Stimulated activated memory B cell treated with anti-CD40 and anti-IgM and Interleukin-4, amounts not matched to agents 10 μg/mL and 1 μg/mL and 100 μg/mL, for 72 hours (primary cell): Measurements from ENCODE around the gene E2F4.

Source experiments
- ATAC-seq: fragments of 150-1000 bp; cut with Tn5 transposase; 2 replicates; pipeline ENCODE4 v1.10.0; 2021
- H3K27ac Mint-ChIP-seq: one replicate; pipeline ENCODE4 v1.8.0; 2022; ENCODE audit warnings: mild to moderate bottlenecking, mixed read lengths
- H3K27me3 Mint-ChIP-seq: one replicate; pipeline ENCODE4 v1.8.0; 2022; ENCODE audit warnings: mixed read lengths
- H3K36me3 Mint-ChIP-seq: one replicate; pipeline ENCODE4 v1.8.0; 2022; ENCODE audit warnings: mixed read lengths
- H3K4me1 Mint-ChIP-seq: one replicate; pipeline ENCODE4 v1.8.0; 2022; ENCODE audit warnings: mixed read lengths
- H3K4me3 Mint-ChIP-seq: one replicate; pipeline ENCODE4 v1.8.0; 2022; ENCODE audit warnings: mild to moderate bottlenecking, moderate library complexity, mixed read lengths
- H3K9me3 Mint-ChIP-seq: one replicate; pipeline ENCODE4 v1.8.0; 2022; ENCODE audit warnings: mixed read lengths

E2F4 gene

GRCh38 chr16:67165121-67166078 is 26.6 kb upstream of the E2F4 start:
- Mint-ChIP-seq H3K36me3 (no peaks in the 10 kb centered on the region), H3K4me1 (peaks cover 54% of the 10 kb centered on the region), H3K4me3 (no peak overlapping the region), H3K27ac (no peak overlapping the region), H3K27me3 (peaks cover 90% of the 10 kb centered on the region), H3K9me3 (no peaks in the 10 kb centered on the region)
- no peak for ATAC-seq

- no peak overlapping the region for H3K27ac Mint-ChIP-seq
- no peaks in the 10 kb centered on the region for H3K9me3 Mint-ChIP-seq
- ATAC-seq: no peak
- H3K36me3 Mint-ChIP-seq: no peaks in the 10 kb centered on the region
- peaks cover 46% of the 10 kb centered on the region for H3K4me1 Mint-ChIP-seq
- H3K27me3 Mint-ChIP-seq: peaks cover 91% of the 10 kb centered on the region
- H3K4me3 Mint-ChIP-seq: no peak overlapping the region
Observed at GRCh38 chr16:67166110-67166547, 25.8 kb upstream of the E2F4 start.

- no peak overlapping the region for H3K27ac Mint-ChIP-seq
- no peaks in the 10 kb centered on the region for H3K9me3 Mint-ChIP-seq
Observed at GRCh38 chr16:67166598-67167168, 25.3 kb upstream of the E2F4 start.

GRCh38 chr16:67167588-67167987 is 24.4 kb upstream of the E2F4 start:
- peaks cover 91% of the 10 kb centered on the region for H3K27me3 Mint-ChIP-seq
- no peaks in the 10 kb centered on the region for H3K36me3 Mint-ChIP-seq
- H3K4me3 Mint-ChIP-seq: no peak overlapping the region
- H3K9me3 Mint-ChIP-seq: no peaks in the 10 kb centered on the region
- peaks cover 45% of the 10 kb centered on the region for H3K4me1 Mint-ChIP-seq
- ATAC-seq: no peak
- no peak overlapping the region for H3K27ac Mint-ChIP-seq

More at GRCh38 chr16:67166598-67167168, 25.3 kb upstream of the E2F4 start:
- Mint-ChIP-seq H3K36me3 (no peaks in the 10 kb centered on the region), H3K4me3 (no peak overlapping the region), H3K27me3 (peaks cover 91% of the 10 kb centered on the region), H3K4me1 (peaks cover 45% of the 10 kb centered on the region)
- no peak for ATAC-seq

GRCh38 chr16:67169011-67169451 is 22.9 kb upstream of the E2F4 start:
- no peaks in the 10 kb centered on the region for H3K9me3 Mint-ChIP-seq

GRCh38 chr16:67169642-67170167 is 22.2 kb upstream of the E2F4 start:
- Mint-ChIP-seq H3K4me1 (peaks cover 51% of the 10 kb centered on the region), H3K27me3 (peaks cover 95% of the 10 kb centered on the region), H3K27ac (no peak overlapping the region), H3K36me3 (no peaks in the 10 kb centered on the region), H3K4me3 (peak overlapping the region; percentile 76), H3K9me3 (no peaks in the 10 kb centered on the region)
- no peak for ATAC-seq

More at GRCh38 chr16:67169011-67169451, 22.9 kb upstream of the E2F4 start:
- no peak for ATAC-seq
- Mint-ChIP-seq H3K36me3 (no peaks in the 10 kb centered on the region), H3K27me3 (peaks cover 99% of the 10 kb centered on the region), H3K4me1 (peaks cover 51% of the 10 kb centered on the region), H3K4me3 (no peak overlapping the region), H3K27ac (no peak overlapping the region)

GRCh38 chr16:67170168-67170948 is 21.6 kb upstream of the E2F4 start, which contains the start of gene NOL3:
TSS of gene NOL3 (plus strand) at chr16:67170538.
- Mint-ChIP-seq H3K9me3 (no peaks in the 10 kb centered on the region), H3K4me1 (peaks cover 45% of the 10 kb centered on the region), H3K27ac (no peak within 1 kb of the TSS), H3K27me3 (peaks cover 88% of the 10 kb centered on the region), H3K36me3 (no peaks in the 10 kb centered on the region), H3K4me3 (peak within 1 kb of the TSS; percentile 76)
- peak; percentile 26 for ATAC-seq

GRCh38 chr16:67170949-67171649 is 20.9 kb upstream of the E2F4 start:
- no peak for ATAC-seq
- peaks cover 88% of the 10 kb centered on the region for H3K27me3 Mint-ChIP-seq
- no peak overlapping the region for H3K27ac Mint-ChIP-seq
- H3K36me3 Mint-ChIP-seq: no peaks in the 10 kb centered on the region
- no peaks in the 10 kb centered on the region for H3K9me3 Mint-ChIP-seq
- peaks cover 41% of the 10 kb centered on the region for H3K4me1 Mint-ChIP-seq
- peak overlapping the region; percentile 48 for H3K4me3 Mint-ChIP-seq

- H3K4me1 Mint-ChIP-seq: peaks cover 37% of the 10 kb centered on the region
- H3K9me3 Mint-ChIP-seq: no peaks in the 10 kb centered on the region
- H3K27ac Mint-ChIP-seq: peak overlapping the region; percentile 65
- peaks cover 87% of the 10 kb centered on the region for H3K27me3 Mint-ChIP-seq
- H3K36me3 Mint-ChIP-seq: no peaks in the 10 kb centered on the region
- peak overlapping the region; percentile 79 for H3K4me3 Mint-ChIP-seq
- no peak for ATAC-seq
Observed at GRCh38 chr16:67173323-67173722, 18.6 kb upstream of the E2F4 start.

GRCh38 chr16:67173808-67174705 is 17.9 kb upstream of the E2F4 start:
- ATAC-seq: peak; percentile 76
- H3K27ac Mint-ChIP-seq: peak overlapping the region; percentile 65
- peaks cover 87% of the 10 kb centered on the region for H3K27me3 Mint-ChIP-seq
- H3K9me3 Mint-ChIP-seq: no peaks in the 10 kb centered on the region
- H3K36me3 Mint-ChIP-seq: no peaks in the 10 kb centered on the region
- peaks cover 38% of the 10 kb centered on the region for H3K4me1 Mint-ChIP-seq
- peak overlapping the region; percentile 79 for H3K4me3 Mint-ChIP-seq

- no peaks in the 10 kb centered on the region for H3K9me3 Mint-ChIP-seq
- H3K27ac Mint-ChIP-seq: no peak overlapping the region
- peaks cover 34% of the 10 kb centered on the region for H3K4me1 Mint-ChIP-seq
- ATAC-seq: no peak
- H3K27me3 Mint-ChIP-seq: peaks cover 84% of the 10 kb centered on the region
- H3K36me3 Mint-ChIP-seq: no peaks in the 10 kb centered on the region
- H3K4me3 Mint-ChIP-seq: no peak overlapping the region
Observed at GRCh38 chr16:67174706-67175231, 17.2 kb upstream of the E2F4 start.

GRCh38 chr16:67176662-67177061 is 15.3 kb upstream of the E2F4 start:
- H3K4me3 Mint-ChIP-seq: no peak overlapping the region
- H3K27me3 Mint-ChIP-seq: peaks cover 66% of the 10 kb centered on the region
- no peak overlapping the region for H3K27ac Mint-ChIP-seq
- peaks cover 29% of the 10 kb centered on the region for H3K4me1 Mint-ChIP-seq
- H3K36me3 Mint-ChIP-seq: no peaks in the 10 kb centered on the region
- no peak for ATAC-seq
- H3K9me3 Mint-ChIP-seq: no peaks in the 10 kb centered on the region
